ENCODE results near the gene NAV1.

The NAV1 gene

GRCh38 chr1:201584471-201585092 is 45.7 kb downstream of the NAV1 start:
- Histone ChIP-seq H3K4me3 (ENCODE audit: low read depth, low read length) (no peak overlapping the region), H3K27ac (no peak overlapping the region), H3K36me3 (no peaks in the 10 kb centered on the region), H3K9me3 (ENCODE audit: severe bottlenecking) (no peaks in the 10 kb centered on the region), H3K27me3 (ENCODE audit: insufficient read depth, low read depth, severe bottlenecking) (no peaks in the 10 kb centered on the region)
- peak; percentile 25 for DNase-seq
- no peak for TF ChIP-seq CTCF (IDR thresholded peaks at IDR 0.05; ENCODE audit: low read depth, low read length)

GRCh38 chr1:201585093-201585483 is 46.2 kb downstream of the NAV1 start:
- Histone ChIP-seq H3K4me3 (ENCODE audit: low read depth, low read length) (no peak overlapping the region), H3K27ac (no peak overlapping the region), H3K36me3 (no peaks in the 10 kb centered on the region), H3K27me3 (ENCODE audit: insufficient read depth, low read depth, severe bottlenecking) (no peaks in the 10 kb centered on the region), H3K9me3 (ENCODE audit: severe bottlenecking) (no peaks in the 10 kb centered on the region)
- no peak for TF ChIP-seq CTCF (IDR thresholded peaks at IDR 0.05; ENCODE audit: low read depth, low read length)
- DNase-seq = no peak

GRCh38 chr1:201585901-201586300 is 47.0 kb downstream of the NAV1 start:
- Histone ChIP-seq H3K27ac (no peak overlapping the region), H3K36me3 (no peaks in the 10 kb centered on the region), H3K4me3 (ENCODE audit: low read depth, low read length) (no peak overlapping the region), H3K27me3 (ENCODE audit: insufficient read depth, low read depth, severe bottlenecking) (no peaks in the 10 kb centered on the region), H3K9me3 (ENCODE audit: severe bottlenecking) (no peaks in the 10 kb centered on the region)
- no peak for TF ChIP-seq CTCF (IDR thresholded peaks at IDR 0.05; ENCODE audit: low read depth, low read length)
- no peak for DNase-seq

- TF ChIP-seq CTCF (IDR thresholded peaks at IDR 0.05; ENCODE audit: low read depth, low read length) = no peak
- no peak for DNase-seq
- no peak overlapping the region for H3K27ac ChIP-seq
These were observed 47.9 kb downstream of the NAV1 start for GRCh38 chr1:201586806-201587205.

GRCh38 chr1:201587729-201588128 is 48.8 kb downstream of the NAV1 start:
- Histone ChIP-seq H3K36me3 (no peaks in the 10 kb centered on the region), H3K4me3 (ENCODE audit: low read depth, low read length) (no peak overlapping the region), H3K9me3 (ENCODE audit: severe bottlenecking) (no peaks in the 10 kb centered on the region), H3K27me3 (ENCODE audit: insufficient read depth, low read depth, severe bottlenecking) (no peaks in the 10 kb centered on the region), H3K27ac (no peak overlapping the region)
- DNase-seq = no peak
- TF ChIP-seq CTCF (IDR thresholded peaks at IDR 0.05; ENCODE audit: low read depth, low read length) = no peak

More at GRCh38 chr1:201586806-201587205, 47.9 kb downstream of the NAV1 start:
- Histone ChIP-seq H3K4me3 (ENCODE audit: low read depth, low read length) (no peak overlapping the region), H3K9me3 (ENCODE audit: severe bottlenecking) (no peaks in the 10 kb centered on the region), H3K27me3 (ENCODE audit: insufficient read depth, low read depth, severe bottlenecking) (no peaks in the 10 kb centered on the region), H3K36me3 (no peaks in the 10 kb centered on the region)
